NOMO-1 (cell line): ENCODE results near the gene RLN3.
A peak's percentile ranks its signal among the peaks of the same experiment; 100 is the strongest.

Experiments used
- DNase-seq, 2 experiments: peaks; one replicate each; lab custom pipeline; 2025; ENCODE audit not compliant: unreplicated experiment in 2 of 2; lab: John Stamatoyannopoulos, UW

Gene RLN3

GRCh38 chr19:14027856-14028450, at the start of gene RLN3:
Gene RLN3, plus strand, starts transcription at chr19:14028148. Its CDS starts 57 bp downstream, at chr19:14028205.
- no peak for DNase-seq

- DNase-seq = no peak
Observed at GRCh38 chr19:13978351-13979243, 49.4 kb upstream of the RLN3 start.

GRCh38 chr19:13979244-13979615, 48.7 kb upstream of the RLN3 start:
- no peak for DNase-seq

GRCh38 chr19:13979686-13980085, 48.3 kb upstream of the RLN3 start:
- DNase-seq = no peak

GRCh38 chr19:13980340-13980739, 47.6 kb upstream of the RLN3 start:
- DNase-seq = no peak

GRCh38 chr19:13981021-13981420, 46.9 kb upstream of the RLN3 start:
- DNase-seq = no peak

- DNase-seq = no peak
Observed at GRCh38 chr19:13981467-13981866, 46.5 kb upstream of the RLN3 start.

GRCh38 chr19:13981988-13982501, 45.9 kb upstream of the RLN3 start:
- DNase-seq = no peak

- DNase-seq = no peak
Observed at GRCh38 chr19:13982773-13983172, 45.2 kb upstream of the RLN3 start.

- DNase-seq = no peak
Observed at GRCh38 chr19:13983213-13983889, 44.6 kb upstream of the RLN3 start.

GRCh38 chr19:13984186-13984585, 43.8 kb upstream of the RLN3 start:
- no peak for DNase-seq

GRCh38 chr19:13984875-13985741, 42.8 kb upstream of the RLN3 start:
- peak; percentile 53 to 66 for DNase-seq

- no peak for DNase-seq
Observed at GRCh38 chr19:13985771-13986347, 42.1 kb upstream of the RLN3 start.

GRCh38 chr19:13986348-13986904, 41.5 kb upstream of the RLN3 start:
- DNase-seq = peak; percentile 95 to 98

- peak; percentile 10 to 30 for DNase-seq
Observed at GRCh38 chr19:13987101-13987890, 40.7 kb upstream of the RLN3 start.

- no peak for DNase-seq
Observed at GRCh38 chr19:13989487-13989886, 38.5 kb upstream of the RLN3 start.

GRCh38 chr19:13990085-13990484, 37.9 kb upstream of the RLN3 start:
- DNase-seq = no peak

- no peak for DNase-seq
Observed at GRCh38 chr19:13992025-13992424, 35.9 kb upstream of the RLN3 start.
